OCI-LY3 (cell line): Measurements from ENCODE around the gene IGFBP1.
"Not testable (repeated sequence)": the region's sequence is repeated elsewhere in the genome, so short reads cannot be mapped to it uniquely, and the experiment has no call there.

ENCODE experiments used
- EZH2phosphoT487 ChIP-seq: fragments of 200-600 bp; shearing (Covaris generic); IDR thresholded peaks from 2 replicates; pipeline ENCODE4 v1.6.1; 2018; ENCODE audit warnings: antibody characterized with exemption, mixed run types, low read depth
- TF ChIP-seq, protein P1 (sequence below): fragments of 200-600, 300-600 bp; sonication (generic); IDR thresholded peaks from 2 replicates; pipeline ENCODE4 v1.5.1; 2014; ENCODE audit warnings: antibody characterized with exemption, low read length, low read depth

DNA sequence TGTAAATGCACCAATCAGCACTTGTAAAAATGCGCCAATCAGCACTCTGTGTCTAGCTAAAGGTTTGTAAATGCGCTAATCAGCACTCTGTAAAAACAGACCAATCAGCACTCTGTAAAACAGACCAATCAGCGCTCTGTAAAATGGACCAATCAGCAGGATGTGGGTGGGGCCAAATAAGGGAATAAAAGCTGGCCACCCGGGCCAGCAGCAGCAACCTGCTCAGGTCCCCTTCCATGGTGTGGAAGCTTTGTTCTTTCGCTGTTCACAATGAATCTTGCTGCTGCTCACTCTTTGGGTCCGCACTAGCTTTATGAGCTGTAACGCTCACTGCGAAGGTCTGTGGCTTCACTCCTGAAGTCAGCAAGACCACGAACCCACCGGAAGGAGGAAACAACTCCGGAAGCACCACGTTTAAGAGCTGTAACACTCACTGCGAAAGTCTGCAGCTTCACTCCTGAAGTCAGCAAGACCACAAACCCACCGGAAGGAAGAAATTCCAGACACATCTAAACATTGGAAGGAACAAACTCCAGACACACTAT, 52.0 kb downstream of the IGFBP1 start:
- TF ChIP-seq, protein P1, sequence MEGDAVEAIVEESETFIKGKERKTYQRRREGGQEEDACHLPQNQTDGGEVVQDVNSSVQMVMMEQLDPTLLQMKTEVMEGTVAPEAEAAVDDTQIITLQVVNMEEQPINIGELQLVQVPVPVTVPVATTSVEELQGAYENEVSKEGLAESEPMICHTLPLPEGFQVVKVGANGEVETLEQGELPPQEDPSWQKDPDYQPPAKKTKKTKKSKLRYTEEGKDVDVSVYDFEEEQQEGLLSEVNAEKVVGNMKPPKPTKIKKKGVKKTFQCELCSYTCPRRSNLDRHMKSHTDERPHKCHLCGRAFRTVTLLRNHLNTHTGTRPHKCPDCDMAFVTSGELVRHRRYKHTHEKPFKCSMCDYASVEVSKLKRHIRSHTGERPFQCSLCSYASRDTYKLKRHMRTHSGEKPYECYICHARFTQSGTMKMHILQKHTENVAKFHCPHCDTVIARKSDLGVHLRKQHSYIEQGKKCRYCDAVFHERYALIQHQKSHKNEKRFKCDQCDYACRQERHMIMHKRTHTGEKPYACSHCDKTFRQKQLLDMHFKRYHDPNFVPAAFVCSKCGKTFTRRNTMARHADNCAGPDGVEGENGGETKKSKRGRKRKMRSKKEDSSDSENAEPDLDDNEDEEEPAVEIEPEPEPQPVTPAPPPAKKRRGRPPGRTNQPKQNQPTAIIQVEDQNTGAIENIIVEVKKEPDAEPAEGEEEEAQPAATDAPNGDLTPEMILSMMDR: not testable (repeated sequence)
- TF ChIP-seq EZH2phosphoT487: not testable (repeated sequence)
